ENCODE data around the gene PSD2. TPM values are rescaled to one million over a fixed set of nuclear protein-coding genes. Genes with fewer than 3 reads are reported as not detected.

PSD2 gene
- total and polyA plus RNA-seq, 4 donors, result 0.30 to 0.62 (median 0.41) TPM; not detected in 1

DNA sequence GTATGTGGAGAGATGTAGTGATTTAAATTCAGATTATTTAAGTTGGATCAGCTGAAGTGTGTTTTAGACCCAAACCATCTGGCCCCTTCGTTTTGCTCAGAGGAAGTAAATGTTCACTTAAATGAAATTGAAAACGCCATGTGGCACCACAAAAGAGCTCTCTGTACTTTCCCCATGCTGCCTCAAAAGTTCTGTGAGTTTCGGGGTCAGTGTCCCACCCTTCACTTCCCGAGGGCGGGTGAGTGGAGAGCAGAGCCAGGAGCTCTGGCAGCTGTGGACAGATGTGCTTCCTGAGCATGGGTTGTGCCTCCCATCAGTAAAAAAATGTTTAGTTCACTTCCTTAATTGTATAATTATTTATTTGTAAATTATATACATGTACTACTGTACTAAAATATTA, 48.4 kb downstream of the PSD2 start:
- Histone ChIP-seq H3K27me3 (ENCODE audit: control insufficient read depth in 1 of 2, insufficient read depth in 2 of 2, low read length in 1 of 2) (no peaks in the 10 kb centered on the region), H3K9me3 (ENCODE audit: control insufficient read depth, low read length) (no peaks in the 10 kb centered on the region), H3K27ac (ENCODE audit: low read depth in 1 of 2, low read length in 2 of 2) (no peak overlapping the region), H3K36me3 (ENCODE audit: control insufficient read depth in 1 of 2, insufficient read depth in 2 of 2, low read length in 1 of 2) (no peaks in the 10 kb centered on the region), H3K4me3 (ENCODE audit: low read length in 2 of 2) (no peak overlapping the region), H3K4me1 (ENCODE audit: control insufficient read depth in 1 of 2, insufficient read depth in 2 of 2, low read length in 2 of 2) (no peaks in the 10 kb centered on the region)
- DNase-seq (peak in 1 of 2 donors; percentile 19), ATAC-seq (ENCODE audit: low FRiP score) (no peak)
- WGBS, 2 donors, result 73% methylated on average over 5 of the region's 5 CpGs
- intact Hi-C loops (cut with DNase I), result loop anchor here (2.0 to 5.0 kb wide), 2 partner anchors 57 kb away; no protein-coding TSS in a partner anchor

DNA sequence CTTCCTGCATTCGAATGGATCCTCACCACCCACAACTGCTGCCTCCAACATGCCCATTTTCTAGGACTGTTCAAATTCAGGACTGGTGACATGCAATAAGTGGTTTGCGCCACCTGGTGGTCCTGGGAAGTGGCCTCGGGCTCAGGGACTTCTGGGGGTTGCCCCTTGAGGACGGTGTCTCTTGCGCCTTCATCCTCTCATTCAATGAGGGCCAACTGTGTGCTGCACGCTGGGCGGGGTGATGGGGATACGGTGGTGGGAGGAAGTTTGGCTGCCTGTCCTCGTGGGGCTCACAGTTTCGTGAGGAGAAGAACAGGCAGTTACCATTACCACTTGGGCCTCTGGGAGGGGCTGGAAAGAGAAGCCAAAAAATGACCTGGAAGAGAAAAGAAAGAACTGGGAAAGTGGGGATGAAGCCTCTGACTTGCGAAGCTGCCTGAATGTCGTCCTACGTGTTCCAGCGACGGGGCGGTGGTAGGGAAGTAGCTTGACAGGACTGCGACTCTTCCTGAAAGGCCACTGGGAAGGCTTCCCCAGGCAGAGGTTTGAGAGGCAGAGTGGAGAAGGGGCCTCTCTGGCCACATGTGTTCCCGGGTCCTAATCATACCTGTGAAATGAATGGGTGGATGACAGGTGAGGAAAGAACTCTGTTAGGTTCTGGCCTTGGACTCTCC, 49.0 kb downstream of the PSD2 start:
- 57 to 60% methylated on average over 18 of the region's 18 CpGs for WGBS, 2 donors
- H3K27ac ChIP-seq (ENCODE audit: low read depth in 1 of 2, low read length in 2 of 2), result no peak overlapping the region
- intact Hi-C loops (cut with DNase I), result loop anchor here (2.0 to 5.0 kb wide), 2 partner anchors 57 to 58 kb away; no protein-coding TSS in a partner anchor
- peak; percentile 86 to 92 for DNase-seq
- ATAC-seq (ENCODE audit: low FRiP score), result no peak
- H3K9me3 ChIP-seq (ENCODE audit: control insufficient read depth, low read length), result no peaks in the 10 kb centered on the region
- H3K27me3 ChIP-seq (ENCODE audit: control insufficient read depth in 1 of 2, insufficient read depth in 2 of 2, low read length in 1 of 2), result no peaks in the 10 kb centered on the region
- H3K36me3 ChIP-seq (ENCODE audit: control insufficient read depth in 1 of 2, insufficient read depth in 2 of 2, low read length in 1 of 2), result no peaks in the 10 kb centered on the region
- H3K4me3 ChIP-seq (ENCODE audit: low read length in 2 of 2), result no peak overlapping the region
- H3K4me1 ChIP-seq (ENCODE audit: control insufficient read depth in 1 of 2, insufficient read depth in 2 of 2, low read length in 2 of 2), result no peaks in the 10 kb centered on the region

DNA sequence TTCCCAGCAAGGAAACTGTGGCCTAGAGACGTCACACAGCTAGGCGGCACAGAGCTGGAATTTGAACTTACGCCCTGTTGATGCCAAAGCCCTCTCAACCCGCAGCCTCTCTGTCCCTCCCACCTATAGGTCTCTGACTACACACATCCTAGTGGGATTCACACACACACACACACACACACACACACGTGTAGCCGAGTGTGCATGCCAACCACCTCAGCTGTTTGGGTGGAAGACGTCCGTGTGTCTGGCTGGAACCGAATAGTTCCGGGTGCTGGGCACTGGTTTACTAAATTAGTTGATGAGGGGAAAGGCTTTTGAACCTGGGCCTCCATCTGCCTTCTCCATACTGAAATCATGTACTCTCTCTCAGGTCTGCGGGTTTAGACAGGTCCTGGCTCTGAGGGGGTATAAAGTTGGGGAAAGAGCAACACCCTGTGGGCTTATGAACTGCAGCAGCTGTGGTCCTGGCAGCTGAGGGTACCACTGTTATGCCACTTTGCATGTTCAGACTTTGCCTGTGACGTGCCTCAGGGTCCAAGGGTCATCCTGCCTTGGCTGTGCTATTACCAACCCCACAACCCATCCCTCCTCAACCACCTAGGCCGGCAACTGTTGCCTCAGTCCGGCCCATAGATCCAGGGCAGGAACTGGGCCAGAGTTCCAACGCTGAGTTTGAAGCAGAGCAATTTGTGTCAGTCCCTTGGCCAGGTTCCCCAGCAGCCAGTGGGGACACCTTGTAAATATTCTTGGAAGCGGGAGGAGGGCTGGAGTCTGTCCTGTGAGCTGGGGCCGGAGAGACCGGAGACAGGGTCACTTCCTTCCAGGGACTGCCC, 50.5 kb downstream of the PSD2 start:
- H3K27ac ChIP-seq (ENCODE audit: low read depth in 1 of 2, low read length in 2 of 2), result no peak overlapping the region
- WGBS, 2 donors, result 76 to 78% methylated on average over 18 of the region's 18 CpGs
- no peaks in the 10 kb centered on the region for H3K4me1 ChIP-seq (ENCODE audit: control insufficient read depth in 1 of 2, insufficient read depth in 2 of 2, low read length in 2 of 2)
- H3K9me3 ChIP-seq (ENCODE audit: control insufficient read depth, low read length), result no peaks in the 10 kb centered on the region
- H3K36me3 ChIP-seq (ENCODE audit: control insufficient read depth in 1 of 2, insufficient read depth in 2 of 2, low read length in 1 of 2), result no peaks in the 10 kb centered on the region
- no peak overlapping the region for H3K4me3 ChIP-seq (ENCODE audit: low read length in 2 of 2)
- H3K27me3 ChIP-seq (ENCODE audit: control insufficient read depth in 1 of 2, insufficient read depth in 2 of 2, low read length in 1 of 2), result no peaks in the 10 kb centered on the region
- intact Hi-C loops (cut with DNase I), result loop anchor here in 1 of 2 donors (2.0 kb wide), 1 partner anchor 59 kb away; no protein-coding TSS in a partner anchor
- ATAC-seq (ENCODE audit: low FRiP score) (no peak), DNase-seq (peak in 1 of 2 donors; percentile 68)

DNA sequence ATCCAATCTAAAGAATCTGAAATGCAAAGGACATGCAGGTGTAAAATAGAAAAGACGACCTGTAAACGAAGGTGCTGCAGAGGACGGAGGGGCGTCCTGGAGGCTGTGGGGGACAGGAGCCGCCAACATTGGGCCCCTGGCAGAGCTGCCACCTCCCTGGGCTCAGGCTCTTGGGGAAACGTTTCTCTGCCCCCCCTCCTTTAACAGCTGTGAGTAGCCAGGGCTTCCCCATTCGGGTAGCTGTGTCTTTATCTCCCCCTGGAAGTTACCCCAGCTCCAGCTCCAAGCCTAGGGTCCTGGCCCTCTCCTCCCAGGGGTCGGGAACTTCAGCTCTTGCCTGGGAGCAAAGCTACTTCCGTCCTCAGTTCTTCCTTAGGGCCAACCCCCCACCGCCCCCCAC, 51.5 kb downstream of the PSD2 start:
- Histone ChIP-seq H3K27me3 (ENCODE audit: control insufficient read depth in 1 of 2, insufficient read depth in 2 of 2, low read length in 1 of 2) (no peaks in the 10 kb centered on the region), H3K27ac (ENCODE audit: low read depth in 1 of 2, low read length in 2 of 2) (no peak overlapping the region), H3K4me3 (ENCODE audit: low read length in 2 of 2) (no peak overlapping the region), H3K36me3 (ENCODE audit: control insufficient read depth in 1 of 2, insufficient read depth in 2 of 2, low read length in 1 of 2) (no peaks in the 10 kb centered on the region), H3K4me1 (ENCODE audit: control insufficient read depth in 1 of 2, insufficient read depth in 2 of 2, low read length in 2 of 2) (no peaks in the 10 kb centered on the region), H3K9me3 (ENCODE audit: control insufficient read depth, low read length) (no peaks in the 10 kb centered on the region)
- ATAC-seq (ENCODE audit: low FRiP score) (no peak), DNase-seq (peak in 1 of 2 donors; percentile 28)
- intact Hi-C loops (cut with DNase I), result no loop called here
- 55 to 65% methylated on average over 10 of the region's 10 CpGs for WGBS, 2 donors

DNA sequence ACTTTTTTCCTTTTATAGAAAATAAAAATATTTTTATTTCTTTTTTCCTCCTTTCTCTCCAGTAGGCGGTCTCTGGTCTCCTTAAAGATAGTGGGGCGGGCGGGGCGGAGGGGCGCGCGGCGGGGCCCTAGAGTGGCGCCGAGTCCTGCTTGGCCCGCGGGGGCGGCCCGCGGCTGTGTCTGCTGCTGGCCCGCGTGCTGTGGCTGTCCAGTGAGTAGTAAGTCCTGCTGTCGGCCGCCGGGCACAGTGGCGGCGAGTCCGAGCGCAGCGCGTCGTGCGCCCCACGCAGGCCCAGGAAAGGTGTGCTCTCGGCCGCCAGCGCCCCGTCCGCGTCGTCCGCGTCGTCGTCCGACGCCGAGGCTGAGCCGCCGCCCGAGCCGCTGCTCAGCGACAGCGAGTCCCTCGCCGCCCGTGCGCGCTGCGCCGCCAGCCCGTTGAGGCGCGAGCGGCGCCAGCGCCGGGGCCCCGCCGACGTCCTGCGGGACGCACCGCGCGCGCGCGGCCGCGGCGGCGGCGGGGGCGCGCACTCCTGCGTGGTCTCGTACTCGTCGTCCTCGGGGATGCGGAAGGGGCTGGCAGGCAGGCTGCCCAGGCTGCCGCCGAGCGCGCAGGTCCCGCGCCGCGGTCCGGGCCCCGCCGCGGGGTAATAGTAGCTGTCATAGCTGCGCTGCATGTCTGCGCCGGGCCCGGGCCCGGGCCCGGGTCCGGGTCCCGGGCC, 52.3 kb downstream of the PSD2 start:
- Histone ChIP-seq H3K36me3 (ENCODE audit: control insufficient read depth in 1 of 2, insufficient read depth in 2 of 2, low read length in 1 of 2) (no peaks in the 10 kb centered on the region), H3K27ac (ENCODE audit: low read depth in 1 of 2, low read length in 2 of 2) (peak overlapping the region; percentile 34 to 44), H3K9me3 (ENCODE audit: control insufficient read depth, low read length) (no peaks in the 10 kb centered on the region), H3K4me1 (ENCODE audit: control insufficient read depth in 1 of 2, insufficient read depth in 2 of 2, low read length in 2 of 2) (no peaks in the 10 kb centered on the region), H3K27me3 (ENCODE audit: control insufficient read depth in 1 of 2, insufficient read depth in 2 of 2, low read length in 1 of 2) (no peaks in the 10 kb centered on the region), H3K4me3 (ENCODE audit: low read length in 2 of 2) (peak overlapping the region; percentile 63 to 68)
- ATAC-seq (ENCODE audit: low FRiP score), result peak; percentile 62
- intact Hi-C loops (cut with DNase I), result no loop called here
- DNase-seq, result peak; percentile 78 to 91
- 0% methylated on average over 82 to 107 of the region's 107 CpGs for WGBS, 2 donors

DNA sequence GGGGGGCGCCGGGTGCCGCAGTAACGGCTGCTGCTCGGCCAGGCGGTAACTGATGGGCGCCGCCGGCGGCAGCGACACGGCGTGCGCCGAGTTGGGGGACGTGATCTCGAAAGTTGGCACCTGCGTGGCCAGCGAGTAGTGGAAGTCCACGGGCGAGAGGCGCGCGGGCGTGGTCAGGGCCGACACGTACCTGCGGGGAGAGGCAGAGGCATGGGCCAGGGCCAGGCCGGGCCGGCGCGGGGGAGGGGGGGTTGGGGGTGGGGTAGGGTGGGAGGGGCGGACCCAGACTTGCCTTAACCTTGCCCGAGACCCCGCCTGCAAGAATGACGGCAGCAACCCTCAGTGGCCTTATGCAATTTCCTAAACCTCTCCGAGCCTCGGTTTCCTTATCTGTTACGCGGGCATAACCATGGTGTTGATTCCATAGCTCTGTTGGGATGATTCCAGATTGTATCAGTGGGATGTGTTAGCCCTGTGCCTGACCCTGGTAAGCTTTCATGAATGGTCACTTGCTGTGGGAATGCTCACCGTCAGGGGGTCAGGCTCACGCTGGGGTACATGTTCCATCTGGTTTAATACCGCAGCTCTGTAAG, 53.0 kb downstream of the PSD2 start:
- ATAC-seq (ENCODE audit: low FRiP score) (peak; percentile 16), DNase-seq (peak; percentile 64 to 84)
- no peaks in the 10 kb centered on the region for H3K36me3 ChIP-seq (ENCODE audit: control insufficient read depth in 1 of 2, insufficient read depth in 2 of 2, low read length in 1 of 2)
- no peaks in the 10 kb centered on the region for H3K27me3 ChIP-seq (ENCODE audit: control insufficient read depth in 1 of 2, insufficient read depth in 2 of 2, low read length in 1 of 2)
- no peaks in the 10 kb centered on the region for H3K9me3 ChIP-seq (ENCODE audit: control insufficient read depth, low read length)
- H3K4me1 ChIP-seq (ENCODE audit: control insufficient read depth in 1 of 2, insufficient read depth in 2 of 2, low read length in 2 of 2), result no peaks in the 10 kb centered on the region
- peak overlapping the region; percentile 34 to 44 for H3K27ac ChIP-seq (ENCODE audit: low read depth in 1 of 2, low read length in 2 of 2)
- intact Hi-C loops (cut with DNase I), result no loop called here
- WGBS, 2 donors, result 11 to 16% methylated on average over 33 to 43 of the region's 43 CpGs
- H3K4me3 ChIP-seq (ENCODE audit: low read length in 2 of 2), result peak overlapping the region; percentile 63 to 68

DNA sequence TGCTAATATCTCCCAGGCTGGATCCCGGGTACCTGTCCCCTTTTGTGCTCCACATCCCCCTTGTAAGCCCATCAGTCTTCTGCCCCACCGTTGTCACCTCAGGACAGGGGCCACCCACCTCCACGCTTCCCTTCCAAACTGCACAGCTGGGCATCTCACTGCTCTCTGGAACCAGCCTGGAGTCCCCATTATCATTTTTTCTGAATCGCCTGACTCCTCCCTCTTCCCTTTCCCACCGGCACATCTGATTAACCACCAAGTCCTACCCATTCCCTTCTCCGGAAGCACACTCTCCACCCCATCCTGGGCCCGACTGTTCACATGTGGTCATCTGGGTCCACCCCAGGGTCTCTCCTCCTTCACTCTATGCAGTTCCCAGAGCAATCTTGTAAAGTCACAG, 53.9 kb downstream of the PSD2 start:
- no peaks in the 10 kb centered on the region for H3K36me3 ChIP-seq (ENCODE audit: control insufficient read depth in 1 of 2, insufficient read depth in 2 of 2, low read length in 1 of 2)
- no peak for ATAC-seq (ENCODE audit: low FRiP score)
- peak in 1 of 2 donors; percentile 63 for DNase-seq

DNA sequence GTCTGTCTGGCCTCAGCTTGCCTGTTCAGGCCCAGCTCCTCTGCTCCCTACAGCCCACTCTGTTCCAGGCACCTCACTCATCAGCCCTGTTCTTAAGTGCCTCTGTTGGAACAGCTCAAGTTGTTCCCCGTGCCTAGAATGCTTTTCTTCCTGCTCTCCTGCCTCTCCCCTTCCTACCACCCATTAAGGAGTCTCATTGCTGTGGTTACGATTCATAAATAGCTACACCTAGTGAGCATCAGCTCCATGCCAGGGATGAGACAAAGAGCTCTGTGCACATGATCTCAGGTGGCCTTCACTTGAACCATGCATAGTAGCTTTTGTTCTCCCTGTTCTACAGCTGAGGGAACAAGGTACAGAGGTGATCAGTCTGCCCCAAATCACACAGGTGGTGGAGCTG, 54.3 kb downstream of the PSD2 start:
- ATAC-seq (ENCODE audit: low FRiP score) (no peak), DNase-seq (no peak)
- no peak overlapping the region for H3K27ac ChIP-seq (ENCODE audit: low read depth in 1 of 2, low read length in 2 of 2)
- WGBS, 2 donors, result 63 to 67% methylated on average over 2 of the region's 2 CpGs
- no peaks in the 10 kb centered on the region for H3K36me3 ChIP-seq (ENCODE audit: control insufficient read depth in 1 of 2, insufficient read depth in 2 of 2, low read length in 1 of 2)
- H3K9me3 ChIP-seq (ENCODE audit: control insufficient read depth, low read length), result no peaks in the 10 kb centered on the region
- H3K4me1 ChIP-seq (ENCODE audit: control insufficient read depth in 1 of 2, insufficient read depth in 2 of 2, low read length in 2 of 2), result no peaks in the 10 kb centered on the region
- no peak overlapping the region for H3K4me3 ChIP-seq (ENCODE audit: low read length in 2 of 2)
- intact Hi-C loops (cut with DNase I), result no loop called here
- no peaks in the 10 kb centered on the region for H3K27me3 ChIP-seq (ENCODE audit: control insufficient read depth in 1 of 2, insufficient read depth in 2 of 2, low read length in 1 of 2)

More for the DNA sequence above, 53.9 kb downstream of the PSD2 start:
- no peak overlapping the region for H3K27ac ChIP-seq (ENCODE audit: low read depth in 1 of 2, low read length in 2 of 2)
- intact Hi-C loops (cut with DNase I), result no loop called here
- 81% methylated on average over 7 of the region's 7 CpGs for WGBS, 2 donors
- H3K9me3 ChIP-seq (ENCODE audit: control insufficient read depth, low read length), result no peaks in the 10 kb centered on the region
- H3K27me3 ChIP-seq (ENCODE audit: control insufficient read depth in 1 of 2, insufficient read depth in 2 of 2, low read length in 1 of 2), result no peaks in the 10 kb centered on the region
- H3K4me1 ChIP-seq (ENCODE audit: control insufficient read depth in 1 of 2, insufficient read depth in 2 of 2, low read length in 2 of 2), result no peaks in the 10 kb centered on the region
- no peak overlapping the region for H3K4me3 ChIP-seq (ENCODE audit: low read length in 2 of 2)
